GM12878 (cell line): ENCODE measurements around the gene RNF168. TPM values are rescaled to one million over a fixed set of nuclear protein-coding genes. Genes with fewer than 3 reads are reported as not detected.

Experiments used
- ASH2L ChIP-seq: fragments of 300-600, 200-600 bp; sonication (generic); IDR thresholded peaks from 2 replicates; pipeline ENCODE4 v1.6.1; 2017; ENCODE audit warnings: low read depth, mild to moderate bottlenecking, borderline replicate concordance
- BRCA1 ChIP-seq: IDR thresholded peaks from 2 replicates; pipeline ENCODE4 v1.6.1; 2011; ENCODE audit warnings: low read depth, low read length, improper control_type of control experiment
- CHD4 ChIP-seq: fragments of 200-600 bp; sonication (generic); IDR thresholded peaks from 2 replicates; pipeline ENCODE4 v1.6.1; 2016; ENCODE audit warnings: mild to moderate bottlenecking
- DPF2 ChIP-seq: fragments of 450-650 bp; IDR thresholded peaks from 2 replicates; pipeline ENCODE4 v1.6.1; 2017; ENCODE audit warnings: mild to moderate bottlenecking
- HDAC6 ChIP-seq: fragments of 200-600 bp; sonication (generic); IDR thresholded peaks from one replicate; pipeline ENCODE4 v1.8.0; 2017; ENCODE audit warnings: antibody characterized with exemption; ENCODE audit not compliant: unreplicated experiment
- KDM1A ChIP-seq: fragments of 200-600 bp; sonication (generic); IDR thresholded peaks from 2 replicates; pipeline ENCODE4 v1.6.1; 2016; ENCODE audit warnings: borderline replicate concordance
- MYC ChIP-seq: IDR thresholded peaks from 2 replicates; pipeline ENCODE4 v1.6.1; 2011; ENCODE audit warnings: mild to moderate bottlenecking, low read length, moderate library complexity, inconsistent platforms; ENCODE audit not compliant: insufficient read depth, insufficient replicate concordance, insufficient read length, severe bottlenecking
- NFYB ChIP-seq: IDR thresholded peaks from 2 replicates; pipeline ENCODE4 v1.6.1; 2011; ENCODE audit warnings: low read depth, mild to moderate bottlenecking, low read length, improper control_type of control experiment, moderate library complexity; ENCODE audit not compliant: insufficient read depth
- POLR2AphosphoS5 ChIP-seq: IDR thresholded peaks from 2 replicates; pipeline ENCODE4 v1.6.1; 2011; ENCODE audit warnings: mild to moderate bottlenecking, low read length, inconsistent platforms
- RCOR1 ChIP-seq: conservative IDR thresholded peaks from 2 replicates; pipeline ENCODE4 v1.6.1; 2012; ENCODE audit warnings: low read depth, low read length, improper control_type of control experiment
- REST ChIP-seq: IDR thresholded peaks from 2 replicates; pipeline ENCODE4 v1.6.1; 2012; ENCODE audit warnings: mild to moderate bottlenecking, low read depth, low read length
- SMARCA5 ChIP-seq: fragments of 450-650 bp; IDR thresholded peaks from 2 replicates; pipeline ENCODE4 v1.6.1; 2017; ENCODE audit warnings: mild to moderate bottlenecking
- SREBF1 ChIP-seq: IDR thresholded peaks from 2 replicates; pipeline ENCODE4 v1.6.1; 2012; ENCODE audit warnings: mild to moderate bottlenecking, low read length
- SRF ChIP-seq, 2 experiments: IDR thresholded peaks; 2 replicates each; pipeline ENCODE4 v1.6.1; 2011; ENCODE audit warnings: low read depth in 2 of 2, low read length in 2 of 2, mild to moderate bottlenecking in 1 of 2, moderate library complexity in 1 of 2
- STAT1 ChIP-seq: fragments of 450-650 bp; conservative IDR thresholded peaks from 2 replicates; pipeline ENCODE4 v1.6.1; 2014; ENCODE audit warnings: antibody characterized with exemption, mild to moderate bottlenecking
- SUPT20H ChIP-seq: IDR thresholded peaks from 2 replicates; pipeline ENCODE4 v1.6.1; 2011; ENCODE audit warnings: low read depth, mild to moderate bottlenecking, low read length, moderate library complexity, borderline replicate concordance; ENCODE audit not compliant: control insufficient read depth
- YY1 ChIP-seq: IDR thresholded peaks from 2 replicates; pipeline ENCODE4 v1.6.1; 2011; ENCODE audit warnings: low read depth, mild to moderate bottlenecking, low read length
- ZNF687 ChIP-seq: fragments of 450-650 bp; IDR thresholded peaks from 2 replicates; pipeline ENCODE4 v1.6.1; 2017; ENCODE audit warnings: mild to moderate bottlenecking, moderate library complexity
- ZZZ3 ChIP-seq: IDR thresholded peaks from 2 replicates; pipeline ENCODE4 v1.6.1; 2011; ENCODE audit warnings: low read depth; ENCODE audit not compliant: control insufficient read depth, insufficient read length
- polyA plus RNA-seq, 11 experiments: library from polyadenylated mRNA; depleted of rRNA in 4 of 11; unstranded in 6 of 11; stranded (reverse) in 5 of 11; fragments of >200 nt; fragmentation: Nextera tagmentation in 4 of 11; fragmentation: Illumina TruSeq in 1 of 11; extraction: Ambion mirVana in 4 of 11; extraction: Trizol in 1 of 11; gene quantifications; 1 replicate in 1 of 11; 2 replicates in 10 of 11; pipeline versions ENCODE4 v1.2.1 to v1.2.3, GENCODE V29; 2011 to 2016; ENCODE audit warnings: inconsistent platforms in 2 of 11, missing spikeins in 2 of 11, low read depth in 1 of 11
- total RNA-seq, 4 experiments: library from RNA; depleted of rRNA in 3 of 4; stranded (reverse); fragments of >200 nt in 3 of 4; fragmentation: Illumina TruSeq in 1 of 4; extraction: Trizol in 1 of 4; gene quantifications; 2 replicates each; pipeline versions ENCODE4 v1.2.1 to v1.2.3, GENCODE V29; 2013 to 2021
- TF ChIP-seq, protein P1 (sequence below): IDR thresholded peaks from 2 replicates; pipeline ENCODE4 v1.6.1; 2011; ENCODE audit warnings: low read depth, mild to moderate bottlenecking, low read length, moderate library complexity, borderline replicate concordance; ENCODE audit errors: extremely low read depth

The RNF168 gene
- total and polyA plus RNA-seq, 10 of the 15 experiments (the other 5 are each of a cell fraction or from before 2014, with no cell fraction given), result 12.7 to 47.5 (median 24.8) TPM

GRCh38 chr3:196432137-196432879 is 71.3 kb downstream of the RNF168 start, which contains the start of gene UBXN7 (continued):
- TF ChIP-seq REST, result 0 out of 2 replicates have a peak, but pooled peaks have one; percentile 25
- no peak for TF ChIP-seq HDAC6
- TF ChIP-seq ZZZ3, result no peak
- TF ChIP-seq, protein P1, sequence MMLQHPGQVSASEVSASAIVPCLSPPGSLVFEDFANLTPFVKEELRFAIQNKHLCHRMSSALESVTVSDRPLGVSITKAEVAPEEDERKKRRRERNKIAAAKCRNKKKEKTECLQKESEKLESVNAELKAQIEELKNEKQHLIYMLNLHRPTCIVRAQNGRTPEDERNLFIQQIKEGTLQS, result no peak
- no peak for TF ChIP-seq SUPT20H
- peak; percentile 50; the same call in 1 of the 2 replicates for TF ChIP-seq NFYB
- TF ChIP-seq POLR2AphosphoS5, result peak; percentile 82
- TF ChIP-seq CHD4, result no peak
- no peak for TF ChIP-seq BRCA1
- no peak for TF ChIP-seq SRF (IDR thresholded peaks at IDR 0.05; ENCODE audit: low read depth in 2 of 2, low read length in 2 of 2)
- TF ChIP-seq SREBF1, result no peak
- no peak for TF ChIP-seq ASH2L
- no peak for TF ChIP-seq MYC
- TF ChIP-seq RCOR1, result no peak
- peak; percentile 97 for TF ChIP-seq YY1
- TF ChIP-seq ZNF687, result peak; percentile 69; the same call in 1 of the 2 replicates
- peak; percentile 9; the same call in 1 of the 2 replicates for TF ChIP-seq DPF2
- no peak for TF ChIP-seq KDM1A
- no peak for TF ChIP-seq STAT1
- TF ChIP-seq SMARCA5, result peak; percentile 18; the same call in 1 of the 2 replicates
